Ascending aorta (tissue), 2 donors: Measurements from ENCODE around the gene COL15A1. TPM values are rescaled to one million over a fixed set of nuclear protein-coding genes. Genes with fewer than 3 reads are reported as not detected.
"Not testable (repeated sequence)": the region's sequence is repeated elsewhere in the genome, so short reads cannot be mapped to it uniquely, and the experiment has no call there.

Experiments used
- DNase-seq, 2 donors: peaks; one replicate each; pipeline ENCODE4 v3.0.0-alpha.2; 2019; ENCODE audit warnings: low spot score in 2 of 2
- H3K27ac ChIP-seq, 2 donors: fragments of 200-600 bp; sonication (generic); one replicate each; pipeline ENCODE4 v1.5.1; 2016 to 2017; ENCODE audit warnings: mild to moderate bottlenecking in 1 of 2
- H3K27me3 ChIP-seq: fragments of 200-600 bp; sonication (generic); one replicate; pipeline ENCODE4 v1.5.1; 2017
- H3K36me3 ChIP-seq, 2 donors: fragments of 200-600 bp; sonication (generic); one replicate each; pipeline ENCODE4 v1.5.1; 2016
- H3K4me1 ChIP-seq, 2 donors: fragments of 200-600 bp; sonication (generic); one replicate each; pipeline ENCODE4 v1.5.1; 2016 to 2017; ENCODE audit warnings: mild to moderate bottlenecking in 1 of 2
- H3K4me3 ChIP-seq, 2 donors: fragments of 200-600 bp; sonication (generic); one replicate each; pipeline ENCODE4 v1.5.1; 2016 to 2017; ENCODE audit warnings: mild to moderate bottlenecking in 1 of 2
- H3K9me3 ChIP-seq, 2 donors: fragments of 200-600 bp; sonication (generic); one replicate each; pipeline ENCODE4 v1.5.1; 2016
- intact Hi-C: fragments of 100-400 bp; cut with DNase I; formaldehyde crosslinking; loops from one replicate; pipeline ENCODE4 v1.15.1; 2023
- total RNA-seq: library from RNA; depleted of rRNA; stranded (reverse); fragments of >200 nt; gene quantifications from one replicate; pipeline ENCODE4 v1.1.0, GENCODE V29; 2016
- TF ChIP-seq, protein P1 (sequence below), 3 experiments: fragments of 200-600 bp in 2 of 3; fragments of 450-650 bp in 1 of 3; sonication (generic) in 2 of 3; IDR thresholded peaks; one replicate each; pipeline ENCODE4 v1.5.1; 2016 to 2019; ENCODE audit warnings: antibody characterized with exemption in 3 of 3, mild to moderate bottlenecking in 1 of 3, moderate library complexity in 1 of 3

The COL15A1 gene
- total RNA-seq, 1 donor from 2014 or later, result 58.6 TPM

DNA sequence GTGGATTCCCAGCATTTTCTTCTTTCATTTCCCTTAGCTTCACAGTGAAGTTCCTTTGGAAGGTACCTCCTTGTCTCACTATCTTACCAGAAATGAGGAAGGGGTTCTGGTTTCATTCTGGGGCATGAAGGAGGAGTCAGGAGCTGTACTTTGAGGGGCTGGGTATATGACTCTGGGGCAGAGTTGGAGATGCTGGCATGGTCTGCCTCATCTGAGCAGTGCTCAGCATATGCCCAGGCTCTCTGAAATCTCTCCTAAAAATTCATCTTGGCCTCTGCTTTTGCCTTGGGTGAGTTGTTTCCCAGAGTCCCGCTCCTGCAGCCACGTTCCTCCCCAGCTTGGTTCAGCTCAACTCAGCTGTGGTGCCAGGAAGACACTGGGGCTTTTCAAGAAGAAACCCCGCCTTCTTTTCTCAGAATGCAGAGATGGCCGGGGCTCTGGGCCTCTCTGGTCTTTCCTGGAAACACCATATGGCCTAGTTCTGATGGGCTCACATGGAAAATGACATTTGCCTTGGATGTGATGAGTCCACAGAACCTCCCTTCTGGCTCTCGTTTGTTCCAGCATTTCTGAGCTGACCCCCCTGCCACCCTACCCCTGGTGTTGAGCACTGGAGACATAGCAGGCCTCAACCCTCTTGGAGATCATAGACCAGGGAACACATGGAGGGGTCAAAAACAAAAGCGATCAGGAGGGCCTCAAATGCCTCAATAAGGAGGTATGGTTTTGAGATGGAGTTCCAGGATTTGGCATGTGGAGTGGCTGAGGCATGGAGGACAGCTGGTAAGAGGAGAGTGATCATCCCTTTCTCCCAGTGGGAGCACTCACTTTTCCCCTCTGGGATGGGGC lies 149.2 kb downstream of the COL15A1 start:
- no peaks in the 10 kb centered on the region for H3K9me3 ChIP-seq
- H3K4me3 ChIP-seq, result no peak overlapping the region
- no peak for DNase-seq
- H3K27ac ChIP-seq, result no peak overlapping the region
- H3K36me3 ChIP-seq, result no peaks in the 10 kb centered on the region
- no peaks in the 10 kb centered on the region for H3K4me1 ChIP-seq
- TF ChIP-seq, protein P1, sequence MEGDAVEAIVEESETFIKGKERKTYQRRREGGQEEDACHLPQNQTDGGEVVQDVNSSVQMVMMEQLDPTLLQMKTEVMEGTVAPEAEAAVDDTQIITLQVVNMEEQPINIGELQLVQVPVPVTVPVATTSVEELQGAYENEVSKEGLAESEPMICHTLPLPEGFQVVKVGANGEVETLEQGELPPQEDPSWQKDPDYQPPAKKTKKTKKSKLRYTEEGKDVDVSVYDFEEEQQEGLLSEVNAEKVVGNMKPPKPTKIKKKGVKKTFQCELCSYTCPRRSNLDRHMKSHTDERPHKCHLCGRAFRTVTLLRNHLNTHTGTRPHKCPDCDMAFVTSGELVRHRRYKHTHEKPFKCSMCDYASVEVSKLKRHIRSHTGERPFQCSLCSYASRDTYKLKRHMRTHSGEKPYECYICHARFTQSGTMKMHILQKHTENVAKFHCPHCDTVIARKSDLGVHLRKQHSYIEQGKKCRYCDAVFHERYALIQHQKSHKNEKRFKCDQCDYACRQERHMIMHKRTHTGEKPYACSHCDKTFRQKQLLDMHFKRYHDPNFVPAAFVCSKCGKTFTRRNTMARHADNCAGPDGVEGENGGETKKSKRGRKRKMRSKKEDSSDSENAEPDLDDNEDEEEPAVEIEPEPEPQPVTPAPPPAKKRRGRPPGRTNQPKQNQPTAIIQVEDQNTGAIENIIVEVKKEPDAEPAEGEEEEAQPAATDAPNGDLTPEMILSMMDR (IDR thresholded peaks at IDR 0.05), result no peak
- intact Hi-C loops, result no loop called here
- H3K27me3 ChIP-seq, result no peaks in the 10 kb centered on the region

DNA sequence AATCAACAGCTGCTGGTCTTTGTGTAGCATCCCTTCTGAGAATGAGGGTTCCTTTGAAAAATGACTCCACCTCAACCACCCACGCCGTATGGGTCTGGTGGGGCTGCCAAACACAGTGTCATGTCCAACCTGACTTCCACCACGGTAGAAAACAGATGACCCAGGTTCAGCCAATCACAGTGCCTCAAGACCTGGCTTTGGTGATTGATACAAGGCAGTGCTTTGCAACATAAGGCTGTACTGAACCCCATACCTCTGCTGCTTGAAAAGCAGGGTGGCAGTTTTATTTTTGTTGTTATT lies 149.7 kb downstream of the COL15A1 start:
- Histone ChIP-seq H3K9me3 (no peaks in the 10 kb centered on the region), H3K4me3 (no peak overlapping the region), H3K27me3 (no peaks in the 10 kb centered on the region), H3K27ac (no peak overlapping the region), H3K4me1 (no peaks in the 10 kb centered on the region), H3K36me3 (no peaks in the 10 kb centered on the region)
- TF ChIP-seq, protein P1 (IDR thresholded peaks at IDR 0.05), result no peak
- intact Hi-C loops, result no loop called here
- no peak for DNase-seq

DNA sequence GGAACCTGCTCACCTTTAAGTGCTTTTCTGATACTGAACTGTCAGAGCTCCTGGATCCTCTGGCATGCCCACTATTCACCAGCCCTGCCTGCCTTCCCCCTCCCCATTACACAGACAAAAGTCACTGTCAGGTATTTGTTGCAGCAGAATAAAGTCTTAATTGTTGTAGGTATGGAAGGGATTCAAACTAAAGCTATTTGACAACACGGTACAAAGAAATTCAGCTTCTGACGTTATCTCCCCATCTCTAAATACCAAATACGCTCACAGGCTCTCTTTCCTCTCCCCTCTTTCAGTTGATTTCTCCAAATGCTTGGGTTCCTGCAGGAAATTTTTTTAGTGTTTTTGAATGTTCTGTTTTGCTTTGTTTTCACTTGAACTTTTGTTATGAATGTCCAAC lies 151.9 kb downstream of the COL15A1 start:
- Histone ChIP-seq H3K4me3 (no peak overlapping the region), H3K9me3 (no peaks in the 10 kb centered on the region), H3K27ac (no peak overlapping the region), H3K4me1 (no peaks in the 10 kb centered on the region), H3K36me3 (no peaks in the 10 kb centered on the region), H3K27me3 (no peaks in the 10 kb centered on the region)
- DNase-seq, result no peak
- intact Hi-C loops, result no loop called here
- TF ChIP-seq, protein P1 (IDR thresholded peaks at IDR 0.05), result no peak

GRCh38 chr9:99096409-99096808 lies 152.7 kb downstream of the COL15A1 start:
- Histone ChIP-seq H3K27me3 (no peaks in the 10 kb centered on the region), H3K9me3 (no peaks in the 10 kb centered on the region), H3K4me1 (no peaks in the 10 kb centered on the region), H3K36me3 (no peaks in the 10 kb centered on the region), H3K27ac (no peak overlapping the region), H3K4me3 (no peak overlapping the region)
- intact Hi-C loops, result no loop called here
- no peak for DNase-seq
- TF ChIP-seq, protein P1 (IDR thresholded peaks at IDR 0.05), result no peak

GRCh38 chr9:99099806-99100585 lies 156.3 kb downstream of the COL15A1 start:
- intact Hi-C loops, result loop anchor here (10.0 kb wide), 1 partner anchor 125 kb away; the partner anchor contains the start of genes ALG2 and SEC61B
- H3K27me3 ChIP-seq, result not testable (repeated sequence)

GRCh38 chr9:99101271-99101670 lies 157.6 kb downstream of the COL15A1 start:
- no peaks in the 10 kb centered on the region for H3K27me3 ChIP-seq
- no peaks in the 10 kb centered on the region for H3K9me3 ChIP-seq
- TF ChIP-seq, protein P1 (IDR thresholded peaks at IDR 0.05), result no peak
- no peaks in the 10 kb centered on the region for H3K36me3 ChIP-seq
- H3K27ac ChIP-seq, result no peak overlapping the region
- H3K4me1 ChIP-seq, result peaks cover 0 to 14% of the 10 kb centered on the region in 2 donors
- intact Hi-C loops, result loop anchor here (10.0 kb wide), 1 partner anchor 124 kb away; the partner anchor contains the start of genes ALG2 and SEC61B
- DNase-seq, result no peak
- H3K4me3 ChIP-seq, result no peak overlapping the region

More at GRCh38 chr9:99099806-99100585, 156.3 kb downstream of the COL15A1 start:
- H3K4me3 ChIP-seq, DNase-seq, H3K9me3 ChIP-seq, H3K27ac ChIP-seq, H3K36me3 ChIP-seq: not testable (repeated sequence)
- peaks cover 0 to 14% of the 10 kb centered on the region in 2 donors for H3K4me1 ChIP-seq
